Kidney epithelial cell (primary cell): Measurements from ENCODE around the gene EIF4E1B. TPM values are rescaled to one million over a fixed set of nuclear protein-coding genes. Genes with fewer than 3 reads are reported as not detected.

Experiments used
- DNase-seq: peaks from one replicate; pipeline ENCODE4 v3.0.0-alpha.2; 2010; ENCODE audit warnings: low read depth
- H3K27me3 ChIP-seq: 2 replicates; pipeline ENCODE4 v1.6.0; 2011; ENCODE audit warnings: low read length; ENCODE audit not compliant: control insufficient read depth, insufficient read depth
- H3K36me3 ChIP-seq: 2 replicates; pipeline ENCODE4 v1.5.1; 2011; ENCODE audit warnings: low read length; ENCODE audit not compliant: control insufficient read depth, insufficient read depth
- H3K4me3 ChIP-seq: 2 replicates; pipeline ENCODE4 v1.5.1; 2011; ENCODE audit warnings: low read depth, mild to moderate bottlenecking, control low read depth, low read length
- total RNA-seq: library from RNA; depleted of rRNA; stranded (reverse); fragments of >200 nt; gene quantifications from 2 replicates; pipeline ENCODE4 v1.2.3, GENCODE V29; 2015
- TF ChIP-seq, protein P1 (sequence below): IDR thresholded peaks from 2 replicates; pipeline ENCODE4 v1.5.1; 2011; ENCODE audit warnings: mild to moderate bottlenecking, moderate library complexity, low read length, control low read depth, inconsistent platforms; ENCODE audit not compliant: insufficient read depth, poor library complexity, severe bottlenecking

The EIF4E1B gene
- total RNA-seq, 1 donor from 2014 or later: not detected

DNA sequence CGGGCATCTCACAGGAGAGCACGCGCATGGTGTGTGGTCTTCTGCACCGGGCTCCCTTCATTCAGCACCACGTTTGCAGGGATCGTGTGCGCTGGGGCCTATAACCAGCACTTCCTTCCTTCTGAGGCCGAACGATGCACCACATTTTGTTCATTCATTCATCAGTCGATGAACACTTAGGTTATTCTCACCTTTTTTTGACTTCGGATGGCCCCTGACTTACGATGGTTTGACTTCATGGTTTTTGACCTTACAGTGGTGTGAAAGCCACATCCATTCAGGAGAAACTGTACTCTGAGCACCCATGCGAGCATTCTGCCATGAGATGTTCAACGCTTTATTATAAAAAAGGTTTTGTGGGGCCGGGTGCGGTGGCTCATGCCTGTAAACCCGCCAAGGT is 44.3 kb downstream of the EIF4E1B start:
- Histone ChIP-seq H3K36me3 (no peaks in the 10 kb centered on the region), H3K27me3 (peaks cover 21% of the 10 kb centered on the region), H3K4me3 (no peak overlapping the region)
- no peak for DNase-seq
- TF ChIP-seq, protein P1, sequence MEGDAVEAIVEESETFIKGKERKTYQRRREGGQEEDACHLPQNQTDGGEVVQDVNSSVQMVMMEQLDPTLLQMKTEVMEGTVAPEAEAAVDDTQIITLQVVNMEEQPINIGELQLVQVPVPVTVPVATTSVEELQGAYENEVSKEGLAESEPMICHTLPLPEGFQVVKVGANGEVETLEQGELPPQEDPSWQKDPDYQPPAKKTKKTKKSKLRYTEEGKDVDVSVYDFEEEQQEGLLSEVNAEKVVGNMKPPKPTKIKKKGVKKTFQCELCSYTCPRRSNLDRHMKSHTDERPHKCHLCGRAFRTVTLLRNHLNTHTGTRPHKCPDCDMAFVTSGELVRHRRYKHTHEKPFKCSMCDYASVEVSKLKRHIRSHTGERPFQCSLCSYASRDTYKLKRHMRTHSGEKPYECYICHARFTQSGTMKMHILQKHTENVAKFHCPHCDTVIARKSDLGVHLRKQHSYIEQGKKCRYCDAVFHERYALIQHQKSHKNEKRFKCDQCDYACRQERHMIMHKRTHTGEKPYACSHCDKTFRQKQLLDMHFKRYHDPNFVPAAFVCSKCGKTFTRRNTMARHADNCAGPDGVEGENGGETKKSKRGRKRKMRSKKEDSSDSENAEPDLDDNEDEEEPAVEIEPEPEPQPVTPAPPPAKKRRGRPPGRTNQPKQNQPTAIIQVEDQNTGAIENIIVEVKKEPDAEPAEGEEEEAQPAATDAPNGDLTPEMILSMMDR: no peak

DNA sequence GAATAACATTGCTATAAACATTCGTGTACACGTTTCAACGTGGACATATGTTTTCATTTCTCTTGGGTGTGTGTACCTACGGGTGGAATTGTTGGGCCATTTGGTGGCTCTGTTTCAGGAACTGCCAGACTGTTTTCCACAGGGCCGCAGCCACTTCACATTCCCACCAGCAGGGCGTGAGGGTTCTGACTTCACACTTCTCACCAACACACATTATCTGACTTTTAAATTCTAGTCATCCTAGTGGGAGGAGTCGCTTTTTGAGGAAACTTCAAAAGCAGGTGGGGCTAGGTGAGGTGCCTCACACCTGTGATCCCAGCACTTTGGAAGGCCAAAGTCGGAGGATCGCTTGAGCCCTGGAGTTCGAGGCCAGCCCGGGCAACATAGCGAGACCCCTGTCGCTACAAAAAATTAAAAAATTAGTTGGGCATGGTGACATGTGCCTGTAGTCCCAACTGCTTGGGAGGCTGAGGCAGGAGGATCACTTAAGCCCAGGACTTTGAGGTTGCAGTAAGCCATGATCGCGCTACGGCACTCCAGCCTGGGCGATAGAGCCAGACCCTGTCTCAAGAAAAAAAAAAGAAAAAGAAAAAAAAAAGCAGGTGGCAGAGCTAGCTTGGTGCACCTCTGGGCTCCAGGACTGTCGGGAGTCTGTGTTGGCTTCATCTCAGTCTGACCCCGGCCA is 45.3 kb downstream of the EIF4E1B start:
- TF ChIP-seq, protein P1: peak; percentile 67
- no peak for DNase-seq
- Histone ChIP-seq H3K4me3 (no peak overlapping the region), H3K36me3 (no peaks in the 10 kb centered on the region), H3K27me3 (peaks cover 24% of the 10 kb centered on the region)

DNA sequence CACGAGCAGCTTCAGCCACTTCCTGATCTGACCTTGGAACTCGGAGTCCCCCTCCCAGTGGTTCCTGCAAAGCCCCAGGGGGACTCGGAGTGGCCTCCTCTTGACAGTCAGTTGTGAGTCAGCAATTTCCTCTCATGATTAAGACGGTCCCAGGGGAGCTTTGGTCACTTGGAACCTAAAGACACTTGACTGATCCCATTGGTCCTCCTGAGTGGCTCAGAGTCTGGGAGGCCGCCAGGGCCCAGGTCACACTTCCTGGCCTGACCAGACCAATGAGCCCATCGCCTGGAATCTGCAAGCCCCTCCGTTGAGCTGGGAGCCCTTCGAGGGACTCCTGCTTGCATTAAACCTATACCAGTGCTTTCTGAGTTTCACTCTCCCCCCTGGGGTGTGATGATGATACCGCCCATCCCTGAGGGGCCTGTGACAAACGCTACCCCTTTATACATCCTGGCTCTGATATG is 45.9 kb downstream of the EIF4E1B start:
- H3K4me3 ChIP-seq: no peak overlapping the region
- no peak for DNase-seq
- no peaks in the 10 kb centered on the region for H3K36me3 ChIP-seq
- TF ChIP-seq, protein P1: no peak
- H3K27me3 ChIP-seq: peaks cover 26% of the 10 kb centered on the region

- H3K36me3 ChIP-seq: no peaks in the 10 kb centered on the region
- no peak overlapping the region for H3K4me3 ChIP-seq
- TF ChIP-seq, protein P1: no peak
- peaks cover 34% of the 10 kb centered on the region for H3K27me3 ChIP-seq
- DNase-seq: no peak
Measured at GRCh38 chr5:176677209-176677939, 46.9 kb downstream of the EIF4E1B start.

DNA sequence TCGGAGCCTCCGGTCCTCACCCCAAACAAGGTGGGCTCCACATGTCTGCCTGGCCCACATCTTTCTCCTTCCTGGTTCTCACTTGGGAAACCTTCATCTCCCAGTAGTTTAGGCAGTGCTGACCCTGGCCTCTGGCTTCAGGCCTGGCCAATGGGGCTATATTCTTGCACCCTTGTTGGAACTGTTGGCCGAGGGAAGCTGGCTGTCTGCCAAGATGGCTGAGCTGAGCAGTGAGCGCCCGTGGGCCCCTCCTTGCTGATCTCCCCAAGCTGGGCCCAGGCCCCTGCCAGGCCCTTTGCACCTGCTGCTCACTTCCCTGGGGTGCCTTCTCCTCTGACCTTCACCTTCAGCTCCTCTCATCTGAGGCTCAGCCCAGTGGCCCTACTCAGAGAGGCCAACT is 48.1 kb downstream of the EIF4E1B start:
- Histone ChIP-seq H3K36me3 (no peaks in the 10 kb centered on the region), H3K4me3 (no peak overlapping the region), H3K27me3 (peaks cover 38% of the 10 kb centered on the region)
- TF ChIP-seq, protein P1: no peak
- no peak for DNase-seq
